A673 (cell line): ENCODE measurements around the gene BCAP29.

Experiments
- EZH2 ChIP-seq: fragments of 200-600 bp; sonication (generic); IDR thresholded peaks from 2 replicates; pipeline ENCODE4 v1.6.1; 2017; ENCODE audit warnings: borderline replicate concordance, low read depth, mild to moderate bottlenecking, mixed read lengths, antibody characterized with exemption, low read length; ENCODE audit not compliant: poor library complexity, severe bottlenecking
- TF ChIP-seq, protein P1 (sequence below): fragments of 300-800, 200-600 bp; sonication (generic); conservative IDR thresholded peaks from 2 replicates; pipeline ENCODE4 v1.5.1; 2017; ENCODE audit warnings: low read depth, mild to moderate bottlenecking, antibody characterized with exemption, low read length, moderate library complexity, mixed read lengths

DNA sequence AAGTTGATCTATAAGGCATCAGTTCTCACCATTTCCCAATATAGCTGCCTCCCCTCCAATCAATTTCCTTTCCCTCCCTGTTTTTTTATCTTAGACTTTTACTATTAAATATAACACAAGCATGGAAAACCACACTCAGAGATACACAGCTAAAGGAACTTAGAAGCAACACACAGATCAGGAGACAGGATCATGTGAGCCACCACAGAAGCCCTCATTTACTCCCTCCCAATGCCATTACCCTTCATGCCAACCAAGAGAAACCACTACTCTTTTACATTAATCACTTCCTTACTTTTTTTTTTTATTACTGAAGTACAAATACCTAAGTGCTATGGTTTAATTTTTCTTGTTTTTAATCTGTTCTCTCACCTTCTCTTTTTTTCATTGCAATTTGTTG, 49.3 kb upstream of the BCAP29 start:
- TF ChIP-seq, protein P1, sequence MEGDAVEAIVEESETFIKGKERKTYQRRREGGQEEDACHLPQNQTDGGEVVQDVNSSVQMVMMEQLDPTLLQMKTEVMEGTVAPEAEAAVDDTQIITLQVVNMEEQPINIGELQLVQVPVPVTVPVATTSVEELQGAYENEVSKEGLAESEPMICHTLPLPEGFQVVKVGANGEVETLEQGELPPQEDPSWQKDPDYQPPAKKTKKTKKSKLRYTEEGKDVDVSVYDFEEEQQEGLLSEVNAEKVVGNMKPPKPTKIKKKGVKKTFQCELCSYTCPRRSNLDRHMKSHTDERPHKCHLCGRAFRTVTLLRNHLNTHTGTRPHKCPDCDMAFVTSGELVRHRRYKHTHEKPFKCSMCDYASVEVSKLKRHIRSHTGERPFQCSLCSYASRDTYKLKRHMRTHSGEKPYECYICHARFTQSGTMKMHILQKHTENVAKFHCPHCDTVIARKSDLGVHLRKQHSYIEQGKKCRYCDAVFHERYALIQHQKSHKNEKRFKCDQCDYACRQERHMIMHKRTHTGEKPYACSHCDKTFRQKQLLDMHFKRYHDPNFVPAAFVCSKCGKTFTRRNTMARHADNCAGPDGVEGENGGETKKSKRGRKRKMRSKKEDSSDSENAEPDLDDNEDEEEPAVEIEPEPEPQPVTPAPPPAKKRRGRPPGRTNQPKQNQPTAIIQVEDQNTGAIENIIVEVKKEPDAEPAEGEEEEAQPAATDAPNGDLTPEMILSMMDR: no peak
- TF ChIP-seq EZH2: no peak
